HCT116 (cell line): ENCODE data around the gene ANKRD44. TPM values are rescaled to one million over a fixed set of nuclear protein-coding genes. Genes with fewer than 3 reads are reported as not detected.

Experiments used
- ATAC-seq: fragments of 200-7000 bp; cut with Tn5 transposase; 2 replicates; pipeline ENCODE4 v1.9.1; 2020; ENCODE audit warnings: mild to moderate bottlenecking, moderate library complexity
- BruUV-seq: library from RNA; stranded (reverse); fragments of 400-500 nt; replicated peaks from 2 replicates; lab custom pipeline; 2021; lab: Mats Ljungman, UMichigan
- CTCF ChIA-PET: fragments of 300-600 bp; sonication (Branson Sonifier 250); formaldehyde crosslinking; loops from one replicate; lab custom pipeline; 2021; ENCODE audit warnings: antibody characterized with exemption; lab: Charles Lee
- POLR2A ChIA-PET: fragments of 300-600, 350-600 bp; sonication (Branson Sonifier 250); formaldehyde crosslinking; loops from one replicate; lab custom pipeline; 2021; ENCODE audit warnings: antibody characterized with exemption; lab: Charles Lee
- RAD21 ChIA-PET, 2 experiments: fragments of 300-600 bp; sonication (Branson Sonifier 250); formaldehyde crosslinking; loops; one replicate each; lab custom pipeline; 2023; ENCODE audit warnings: low total read pairs in 2 of 2; ENCODE audit not compliant: uncharacterized antibody in 2 of 2, unreplicated experiment in 2 of 2, low non-redundant PET in 1 of 2; lab: Charles Lee
- DNase-seq: peaks from one replicate; pipeline ENCODE4 v3.0.0-alpha.2; 2010; ENCODE audit warnings: low read depth, low spot score
- H2AFZ ChIP-seq: fragments of 200-600 bp; shearing (Covaris generic), sonication (generic); 2 replicates; pipeline ENCODE4 v1.6.1; 2017; ENCODE audit warnings: low read depth, mixed run types, mixed read lengths, antibody characterized with exemption, low read length; ENCODE audit not compliant: poor library complexity, severe bottlenecking
- H3K27ac ChIP-seq: 2 replicates; pipeline ENCODE4 v1.5.1; 2012; ENCODE audit warnings: low read depth, low read length
- H3K27me3 ChIP-seq: fragments of 200-600 bp; sonication (generic); 2 replicates; pipeline ENCODE4 v1.6.1; 2016; ENCODE audit warnings: mixed run types, low read length, mixed read lengths; ENCODE audit not compliant: insufficient read depth
- H3K36me3 ChIP-seq, 2 experiments: fragments of 200-500 bp in 1 of 2; fragments of 200-600 bp in 1 of 2; sonication (Bioruptor generic) in 1 of 2; sonication (generic) in 1 of 2; 2 replicates each; pipeline versions ENCODE4 v1.5.1 to v1.6.1; 2014 to 2016; ENCODE audit warnings: low read length in 2 of 2, inconsistent platforms in 1 of 2, mixed read lengths in 1 of 2, mixed run types in 1 of 2; ENCODE audit not compliant: insufficient read depth in 2 of 2, control insufficient read depth in 1 of 2
- H3K4me1 ChIP-seq, 2 experiments: fragments of 200-600 bp in 1 of 2; sonication (generic) in 1 of 2; 2 replicates each; pipeline versions ENCODE4 v1.5.1 to v1.6.1; 2012 to 2017; ENCODE audit warnings: low read length in 2 of 2, inconsistent platforms in 1 of 2, mild to moderate bottlenecking in 1 of 2, mixed read lengths in 1 of 2, mixed run types in 1 of 2, moderate library complexity in 1 of 2; ENCODE audit not compliant: insufficient read depth in 2 of 2, control insufficient read depth in 1 of 2
- H3K4me2 ChIP-seq: fragments of 200-600 bp; sonication (generic); 2 replicates; pipeline ENCODE4 v1.6.1; 2017; ENCODE audit warnings: mixed run types, low read length, mixed read lengths
- H3K4me3 ChIP-seq, 2 experiments: fragments of 200-600 bp in 1 of 2; sonication (generic) in 1 of 2; replicated peaks in 1 of 2; 2 replicates each; pipeline ENCODE4 v1.5.1; 2011 to 2016; ENCODE audit warnings: low read length in 2 of 2, control low read depth in 1 of 2, low read depth in 1 of 2, mild to moderate bottlenecking in 1 of 2, mixed read lengths in 1 of 2, mixed run types in 1 of 2
- H3K79me2 ChIP-seq: fragments of 200-600 bp; sonication (generic); 2 replicates; pipeline ENCODE4 v1.6.1; 2017; ENCODE audit warnings: mild to moderate bottlenecking, mixed run types, low read length, moderate library complexity, mixed read lengths; ENCODE audit not compliant: insufficient read depth
- H3K9ac ChIP-seq: fragments of 200-600 bp; sonication (generic); 2 replicates; pipeline ENCODE4 v1.6.1; 2016; ENCODE audit warnings: low read length, mixed read lengths
- H3K9me2 ChIP-seq: fragments of 200-600 bp; sonication (generic), shearing (Covaris generic); 2 replicates; pipeline ENCODE4 v1.6.1; 2017; ENCODE audit warnings: mixed run types, mild to moderate bottlenecking, moderate library complexity; ENCODE audit not compliant: insufficient read depth
- H3K9me3 ChIP-seq, 2 experiments: fragments of 200-500 bp in 1 of 2; fragments of 200-600 bp in 1 of 2; sonication (Bioruptor generic) in 1 of 2; sonication (generic) in 1 of 2; 2 replicates each; pipeline ENCODE4 v1.6.1; 2014 to 2017; ENCODE audit warnings: low read length in 2 of 2, mixed read lengths in 2 of 2, inconsistent platforms in 1 of 2, low read depth in 1 of 2, mild to moderate bottlenecking in 1 of 2, mixed run types in 1 of 2, moderate library complexity in 1 of 2; ENCODE audit not compliant: control insufficient read depth in 1 of 2, insufficient read depth in 1 of 2
- H4K20me1 ChIP-seq: fragments of 200-600 bp; sonication (generic), shearing (Covaris generic); 2 replicates; pipeline ENCODE4 v1.6.1; 2017; ENCODE audit warnings: mixed run types, mild to moderate bottlenecking, moderate library complexity; ENCODE audit not compliant: insufficient read depth
- EZH2phosphoT487 ChIP-seq: fragments of 200-600 bp; IDR thresholded peaks from 2 replicates; pipeline ENCODE4 v1.6.1; 2018; ENCODE audit warnings: antibody characterized with exemption, borderline replicate concordance
- JUND ChIP-seq: IDR thresholded peaks from 2 replicates; pipeline ENCODE4 v1.6.1; 2012
- POLR2AphosphoS5 ChIP-seq: IDR thresholded peaks from 2 replicates; pipeline ENCODE4 v1.6.1; 2011; ENCODE audit warnings: mild to moderate bottlenecking, low read depth, low read length, moderate library complexity
- RAD21 ChIP-seq: IDR thresholded peaks from 2 replicates; pipeline ENCODE4 v1.6.1; 2012; ENCODE audit warnings: low read depth, mild to moderate bottlenecking
- SIN3A ChIP-seq: IDR thresholded peaks from 2 replicates; pipeline ENCODE4 v1.6.1; 2012; ENCODE audit warnings: low read depth
- YY1 ChIP-seq: IDR thresholded peaks from 2 replicates; pipeline ENCODE4 v1.6.1; 2011; ENCODE audit warnings: low read length, low read depth, moderate library complexity, mild to moderate bottlenecking; ENCODE audit not compliant: insufficient replicate concordance; ENCODE audit errors: extremely low read depth
- intact Hi-C: fragments of 100-400 bp; cut with micrococcal nuclease; formaldehyde crosslinking; loops from 2 replicates; pipeline ENCODE4 v1.10.0; 2022
- total RNA-seq: library from RNA; stranded (reverse); gene quantifications from one replicate; pipeline ENCODE4 v1.2.1, GENCODE V29; 2021; ENCODE audit not compliant: unreplicated experiment
- TF ChIP-seq, protein P1 (sequence below): IDR thresholded peaks from 2 replicates; pipeline ENCODE4 v1.6.1; 2012
- TF ChIP-seq, protein P2 (sequence below): IDR thresholded peaks from 2 replicates; pipeline ENCODE4 v1.6.1; 2012
- TF ChIP-seq, protein P3 (sequence below): IDR thresholded peaks from 2 replicates; pipeline ENCODE4 v1.6.1; 2012; ENCODE audit warnings: low read depth

ANKRD44 gene
- total RNA-seq, 1 experiment from 2014 or later, result 2.7 TPM

DNA sequence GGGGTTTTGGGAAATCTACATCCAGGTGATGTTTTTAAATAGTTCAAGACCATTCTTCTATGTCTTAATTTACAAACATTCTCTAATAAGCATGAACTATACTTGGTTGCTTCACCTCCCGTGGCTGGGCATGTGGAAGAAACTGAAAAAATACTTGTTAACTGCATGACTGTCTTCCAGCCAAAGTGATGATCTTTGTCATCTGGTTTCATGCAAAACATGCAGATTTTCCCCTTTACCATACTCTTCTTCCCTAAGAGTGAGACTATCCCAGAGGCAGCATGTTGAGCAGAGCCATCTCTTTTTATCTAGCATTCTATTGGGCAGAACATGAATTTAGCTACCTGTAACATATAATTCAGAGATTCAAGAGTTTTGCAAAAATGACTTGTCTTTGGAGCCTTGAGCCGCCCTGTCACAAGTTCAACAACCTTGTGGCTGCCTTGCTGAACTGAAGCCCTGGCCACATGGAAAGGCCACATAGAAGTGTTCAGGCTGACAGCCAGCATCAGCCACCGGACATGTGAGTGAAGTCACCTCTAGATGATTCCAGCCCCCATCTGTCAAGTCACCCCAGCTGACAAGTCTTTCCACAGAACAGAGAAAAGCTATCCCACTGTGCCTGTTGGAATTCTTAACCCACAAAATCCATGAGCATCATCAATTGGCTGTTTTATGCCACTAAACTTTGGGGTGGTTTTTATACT is 142.8 kb downstream of the ANKRD44 start:
- Histone ChIP-seq H3K9me3 (no peaks in the 10 kb centered on the region), H3K79me2 (no peaks in the 10 kb centered on the region), H3K9me2 (no peaks in the 10 kb centered on the region), H3K9ac (no peak overlapping the region), H4K20me1 (no peaks in the 10 kb centered on the region), H3K4me2 (no peak overlapping the region), H3K27ac (no peak overlapping the region), H3K4me1 (no peaks in the 10 kb centered on the region), H2AFZ (no peak overlapping the region), H3K36me3 (no peaks in the 10 kb centered on the region), H3K27me3 (no peaks in the 10 kb centered on the region), H3K4me3 (no peak overlapping the region)
- intact Hi-C loops, result loop anchor here (5.0 to 10.0 kb wide), 3 partner anchors 55 to 313 kb away; no protein-coding TSS in a partner anchor
- ChIA-PET POLR2A (no interaction called here), CTCF (interaction anchor here (0.6 to 2.8 kb wide), 12 partner anchors 9 to 417 kb away, joined by 3 to 18 read pairs (median 4); no protein-coding TSS in a partner anchor), RAD21 (interaction anchor here in 1 of 2 experiments (0.6 to 1.1 kb wide), 2 partner anchors 55 to 370 kb away, joined by 3 read pairs; no protein-coding TSS in a partner anchor)
- no peak for DNase-seq
- BruUV-seq, result no TSS peak
- no peak for ATAC-seq
- TF ChIP-seq JUND, result no peak
- TF ChIP-seq SIN3A, result no peak

DNA sequence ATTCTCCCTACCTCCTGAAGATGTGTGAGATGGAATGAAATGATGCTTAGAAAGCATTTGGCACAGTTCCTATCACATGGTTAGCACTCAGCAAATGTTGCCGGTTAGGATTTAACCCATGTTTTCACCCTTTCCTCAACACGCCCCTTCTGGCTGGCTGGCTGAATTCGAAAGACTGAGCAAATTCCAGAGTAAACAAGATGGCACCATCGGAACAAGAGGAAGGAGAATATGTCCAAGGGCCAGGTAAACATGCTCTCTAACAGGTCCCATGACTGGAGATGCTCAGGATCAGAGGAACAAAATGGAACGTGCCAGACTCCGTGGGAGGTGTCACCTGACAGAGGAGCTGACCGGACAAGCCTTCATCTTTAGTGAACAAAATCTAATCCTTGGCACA is 145.6 kb downstream of the ANKRD44 start:
- no peaks in the 10 kb centered on the region for H3K9me3 ChIP-seq
- ChIA-PET CTCF (no interaction called here), RAD21 (no interaction called here), POLR2A (no interaction called here)
- ATAC-seq (no peak), DNase-seq (no peak)
- no peaks in the 10 kb centered on the region for H3K9me2 ChIP-seq
- H3K4me2 ChIP-seq, result no peak overlapping the region
- H3K36me3 ChIP-seq, result no peaks in the 10 kb centered on the region
- no peak for TF ChIP-seq EZH2phosphoT487
- no peak for TF ChIP-seq POLR2AphosphoS5
- TF ChIP-seq RAD21, result no peak
- TF ChIP-seq YY1, result no peak
- TF ChIP-seq, protein P1, sequence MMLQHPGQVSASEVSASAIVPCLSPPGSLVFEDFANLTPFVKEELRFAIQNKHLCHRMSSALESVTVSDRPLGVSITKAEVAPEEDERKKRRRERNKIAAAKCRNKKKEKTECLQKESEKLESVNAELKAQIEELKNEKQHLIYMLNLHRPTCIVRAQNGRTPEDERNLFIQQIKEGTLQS, result no peak
- TF ChIP-seq, protein P2, sequence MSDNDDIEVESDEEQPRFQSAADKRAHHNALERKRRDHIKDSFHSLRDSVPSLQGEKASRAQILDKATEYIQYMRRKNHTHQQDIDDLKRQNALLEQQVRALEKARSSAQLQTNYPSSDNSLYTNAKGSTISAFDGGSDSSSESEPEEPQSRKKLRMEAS, result no peak
- TF ChIP-seq, protein P3, sequence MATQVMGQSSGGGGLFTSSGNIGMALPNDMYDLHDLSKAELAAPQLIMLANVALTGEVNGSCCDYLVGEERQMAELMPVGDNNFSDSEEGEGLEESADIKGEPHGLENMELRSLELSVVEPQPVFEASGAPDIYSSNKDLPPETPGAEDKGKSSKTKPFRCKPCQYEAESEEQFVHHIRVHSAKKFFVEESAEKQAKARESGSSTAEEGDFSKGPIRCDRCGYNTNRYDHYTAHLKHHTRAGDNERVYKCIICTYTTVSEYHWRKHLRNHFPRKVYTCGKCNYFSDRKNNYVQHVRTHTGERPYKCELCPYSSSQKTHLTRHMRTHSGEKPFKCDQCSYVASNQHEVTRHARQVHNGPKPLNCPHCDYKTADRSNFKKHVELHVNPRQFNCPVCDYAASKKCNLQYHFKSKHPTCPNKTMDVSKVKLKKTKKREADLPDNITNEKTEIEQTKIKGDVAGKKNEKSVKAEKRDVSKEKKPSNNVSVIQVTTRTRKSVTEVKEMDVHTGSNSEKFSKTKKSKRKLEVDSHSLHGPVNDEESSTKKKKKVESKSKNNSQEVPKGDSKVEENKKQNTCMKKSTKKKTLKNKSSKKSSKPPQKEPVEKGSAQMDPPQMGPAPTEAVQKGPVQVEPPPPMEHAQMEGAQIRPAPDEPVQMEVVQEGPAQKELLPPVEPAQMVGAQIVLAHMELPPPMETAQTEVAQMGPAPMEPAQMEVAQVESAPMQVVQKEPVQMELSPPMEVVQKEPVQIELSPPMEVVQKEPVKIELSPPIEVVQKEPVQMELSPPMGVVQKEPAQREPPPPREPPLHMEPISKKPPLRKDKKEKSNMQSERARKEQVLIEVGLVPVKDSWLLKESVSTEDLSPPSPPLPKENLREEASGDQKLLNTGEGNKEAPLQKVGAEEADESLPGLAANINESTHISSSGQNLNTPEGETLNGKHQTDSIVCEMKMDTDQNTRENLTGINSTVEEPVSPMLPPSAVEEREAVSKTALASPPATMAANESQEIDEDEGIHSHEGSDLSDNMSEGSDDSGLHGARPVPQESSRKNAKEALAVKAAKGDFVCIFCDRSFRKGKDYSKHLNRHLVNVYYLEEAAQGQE, result no peak
- TF ChIP-seq JUND, result no peak
- intact Hi-C loops, result loop anchor here (5.0 to 10.0 kb wide), 3 partner anchors 53 to 310 kb away; no protein-coding TSS in a partner anchor
- H2AFZ ChIP-seq, result no peak overlapping the region
- no peaks in the 10 kb centered on the region for H4K20me1 ChIP-seq
- no peak overlapping the region for H3K4me3 ChIP-seq
- H3K27ac ChIP-seq, result no peak overlapping the region
- H3K27me3 ChIP-seq, result no peaks in the 10 kb centered on the region
- peaks cover 0 to 3% of the 10 kb centered on the region in 2 experiments; a peak in 2 of 4 replicates for H3K4me1 ChIP-seq
- BruUV-seq, result no TSS peak
- no peak overlapping the region for H3K9ac ChIP-seq
- no peaks in the 10 kb centered on the region for H3K79me2 ChIP-seq
